ENCODE measurements around the gene GPR158. TPM values are rescaled to one million over a fixed set of nuclear protein-coding genes. Genes with fewer than 3 reads are reported as not detected.

The GPR158 gene
- total RNA-seq, 1 experiment from 2014 or later = 12.2 TPM

DNA sequence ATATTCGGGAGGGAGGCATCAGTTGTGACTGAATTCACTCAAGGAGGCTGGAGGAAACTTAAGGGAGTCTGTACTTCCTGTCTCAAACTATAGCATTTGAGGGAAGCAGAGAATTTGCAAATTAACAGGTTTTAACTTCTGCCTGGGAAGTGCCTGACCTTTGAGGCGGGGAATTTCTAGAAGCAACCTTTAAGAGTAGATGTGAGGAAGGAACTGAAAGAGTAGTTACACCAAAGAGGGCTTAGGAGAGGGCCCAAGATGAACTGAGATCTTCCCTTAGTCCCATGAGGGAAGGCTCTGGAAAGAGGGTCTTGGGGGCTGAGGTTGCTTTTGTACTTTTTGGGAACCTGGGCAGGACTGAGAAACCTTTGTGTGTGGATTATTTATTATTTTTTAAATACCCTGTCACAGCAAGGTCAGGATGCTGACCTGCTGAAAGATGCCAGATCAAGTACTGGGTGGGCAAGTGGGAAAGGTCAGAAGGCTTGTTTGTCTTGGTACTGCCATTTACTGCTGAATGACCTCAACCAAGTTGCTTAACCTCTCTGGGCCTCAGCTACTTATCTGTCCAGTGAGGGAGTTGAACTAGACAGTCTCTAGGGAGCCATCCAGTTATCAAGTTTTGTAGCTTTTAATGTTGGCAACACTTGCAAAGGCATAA is 2.4 kb downstream of the GPR158 start:
- no TSS peak for BruUV-seq (replicated peaks)
- Histone ChIP-seq H3K9me2 (ENCODE audit: insufficient read depth) (no peaks in the 10 kb centered on the region), H3K27me3 (ENCODE audit: insufficient read depth, low read depth) (peaks cover 4% of the 10 kb centered on the region; the same call in 1 of the 2 replicates), H3K4me2 (no peak overlapping the region), H3K79me2 (ENCODE audit: low read depth) (no peaks in the 10 kb centered on the region), H3K36me3 (ENCODE audit: low read depth) (no peaks in the 10 kb centered on the region), H3K4me3 (no peak overlapping the region), H3K9me3 (ENCODE audit: insufficient read depth, low read depth) (no peaks in the 10 kb centered on the region), H3F3A (ENCODE audit: insufficient read depth, low read depth) (no peaks in the 10 kb centered on the region), H4K20me1 (ENCODE audit: insufficient read depth) (no peaks in the 10 kb centered on the region), H2AFZ (no peak overlapping the region), H3K27ac (no peak overlapping the region), H3K4me1 (replicated peaks; ENCODE audit: insufficient read depth) (no peaks in the 10 kb centered on the region)
- ChIA-PET CTCF (no interaction called here), POLR2A (ENCODE audit: unreplicated experiment) (no interaction called here)
- DNase-seq = no peak
- intact Hi-C loops (cut with micrococcal nuclease; ENCODE audit: unreplicated experiment) = no loop called here
- TF ChIP-seq, protein P1, sequence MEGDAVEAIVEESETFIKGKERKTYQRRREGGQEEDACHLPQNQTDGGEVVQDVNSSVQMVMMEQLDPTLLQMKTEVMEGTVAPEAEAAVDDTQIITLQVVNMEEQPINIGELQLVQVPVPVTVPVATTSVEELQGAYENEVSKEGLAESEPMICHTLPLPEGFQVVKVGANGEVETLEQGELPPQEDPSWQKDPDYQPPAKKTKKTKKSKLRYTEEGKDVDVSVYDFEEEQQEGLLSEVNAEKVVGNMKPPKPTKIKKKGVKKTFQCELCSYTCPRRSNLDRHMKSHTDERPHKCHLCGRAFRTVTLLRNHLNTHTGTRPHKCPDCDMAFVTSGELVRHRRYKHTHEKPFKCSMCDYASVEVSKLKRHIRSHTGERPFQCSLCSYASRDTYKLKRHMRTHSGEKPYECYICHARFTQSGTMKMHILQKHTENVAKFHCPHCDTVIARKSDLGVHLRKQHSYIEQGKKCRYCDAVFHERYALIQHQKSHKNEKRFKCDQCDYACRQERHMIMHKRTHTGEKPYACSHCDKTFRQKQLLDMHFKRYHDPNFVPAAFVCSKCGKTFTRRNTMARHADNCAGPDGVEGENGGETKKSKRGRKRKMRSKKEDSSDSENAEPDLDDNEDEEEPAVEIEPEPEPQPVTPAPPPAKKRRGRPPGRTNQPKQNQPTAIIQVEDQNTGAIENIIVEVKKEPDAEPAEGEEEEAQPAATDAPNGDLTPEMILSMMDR (conservative IDR thresholded peaks at IDR 0.05) = no peak
- TF ChIP-seq EZH2 (IDR thresholded peaks at IDR 0.05; ENCODE audit: low read depth) = no peak

DNA sequence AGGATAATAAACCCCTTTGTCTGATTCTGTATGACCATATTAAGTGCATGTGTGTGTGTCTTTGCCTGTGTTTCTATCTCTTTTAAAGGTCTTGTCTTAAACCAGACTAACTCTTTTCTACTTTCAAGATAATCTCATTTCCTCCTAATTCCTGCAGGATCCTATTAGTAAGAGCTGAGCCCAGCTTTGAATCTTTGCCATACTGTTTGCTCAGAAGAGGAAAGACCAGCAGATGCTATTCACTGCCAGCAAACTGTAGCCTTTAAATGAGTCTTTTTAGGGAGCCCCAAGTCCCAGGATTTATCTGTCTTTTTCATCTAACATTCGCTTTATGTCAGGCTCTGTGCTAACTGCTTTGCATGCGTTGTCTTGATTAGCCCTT is 2.9 kb downstream of the GPR158 start:
- no peaks in the 10 kb centered on the region for H3K9me2 ChIP-seq (ENCODE audit: insufficient read depth)
- H3K27ac ChIP-seq = no peak overlapping the region
- H3K9me3 ChIP-seq (ENCODE audit: insufficient read depth, low read depth) = no peaks in the 10 kb centered on the region
- no peaks in the 10 kb centered on the region for H4K20me1 ChIP-seq (ENCODE audit: insufficient read depth)
- intact Hi-C loops (cut with micrococcal nuclease; ENCODE audit: unreplicated experiment) = no loop called here
- H3K4me3 ChIP-seq = no peak overlapping the region
- TF ChIP-seq, protein P1 (conservative IDR thresholded peaks at IDR 0.05) = no peak
- TF ChIP-seq EZH2 (IDR thresholded peaks at IDR 0.05; ENCODE audit: low read depth) = no peak
- no peaks in the 10 kb centered on the region for H3K36me3 ChIP-seq (ENCODE audit: low read depth)
- ChIA-PET CTCF (no interaction called here), POLR2A (ENCODE audit: unreplicated experiment) (no interaction called here)
- peaks cover 4% of the 10 kb centered on the region; the same call in 1 of the 2 replicates for H3K27me3 ChIP-seq (ENCODE audit: insufficient read depth, low read depth)
- no peaks in the 10 kb centered on the region for H3K79me2 ChIP-seq (ENCODE audit: low read depth)
- no TSS peak for BruUV-seq (replicated peaks)
- no peak for DNase-seq
- H2AFZ ChIP-seq = no peak overlapping the region
- no peak overlapping the region for H3K4me2 ChIP-seq
- no peaks in the 10 kb centered on the region for H3F3A ChIP-seq (ENCODE audit: insufficient read depth, low read depth)
- H3K4me1 ChIP-seq (replicated peaks; ENCODE audit: insufficient read depth) = no peaks in the 10 kb centered on the region

DNA sequence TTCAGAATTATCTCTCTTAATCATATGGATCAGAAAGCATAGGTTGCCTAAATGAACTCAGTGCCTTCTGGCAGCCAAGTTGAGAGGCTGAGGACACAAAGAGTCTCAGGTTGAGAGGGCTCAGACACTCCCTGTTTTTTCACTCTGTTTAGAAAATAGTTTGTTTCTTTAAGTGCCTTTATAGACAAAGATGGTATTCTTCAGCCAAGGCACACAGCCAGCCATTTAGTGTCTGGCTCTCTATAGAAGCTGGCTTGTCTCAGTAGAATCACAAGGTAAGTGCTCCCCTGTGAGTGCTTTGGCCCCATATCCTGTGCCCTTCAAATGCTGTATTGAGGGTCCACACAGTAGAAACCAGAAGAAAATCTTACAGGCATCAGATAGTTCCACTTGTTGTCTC is 3.6 kb downstream of the GPR158 start:
- H3K36me3 ChIP-seq (ENCODE audit: low read depth) = no peaks in the 10 kb centered on the region
- intact Hi-C loops (cut with micrococcal nuclease; ENCODE audit: unreplicated experiment) = no loop called here
- H3F3A ChIP-seq (ENCODE audit: insufficient read depth, low read depth) = no peaks in the 10 kb centered on the region
- BruUV-seq (replicated peaks) = no TSS peak
- no peaks in the 10 kb centered on the region for H3K9me2 ChIP-seq (ENCODE audit: insufficient read depth)
- TF ChIP-seq, protein P1 (conservative IDR thresholded peaks at IDR 0.05) = no peak
- no peak for TF ChIP-seq EZH2 (IDR thresholded peaks at IDR 0.05; ENCODE audit: low read depth)
- no peaks in the 10 kb centered on the region for H3K4me1 ChIP-seq (replicated peaks; ENCODE audit: insufficient read depth)
- H3K27ac ChIP-seq = no peak overlapping the region
- H3K4me2 ChIP-seq = no peak overlapping the region
- ChIA-PET POLR2A (ENCODE audit: unreplicated experiment) (no interaction called here), CTCF (no interaction called here)
- H2AFZ ChIP-seq = no peak overlapping the region
- H3K79me2 ChIP-seq (ENCODE audit: low read depth) = no peaks in the 10 kb centered on the region
- H3K9me3 ChIP-seq (ENCODE audit: insufficient read depth, low read depth) = no peaks in the 10 kb centered on the region
- no peak overlapping the region for H3K4me3 ChIP-seq
- H4K20me1 ChIP-seq (ENCODE audit: insufficient read depth) = no peaks in the 10 kb centered on the region
- peaks cover 2% of the 10 kb centered on the region; the same call in 1 of the 2 replicates for H3K27me3 ChIP-seq (ENCODE audit: insufficient read depth, low read depth)
- DNase-seq = no peak
